NCI-H1417 (cell line): ENCODE results near the gene S100B.

ENCODE experiments used
- DNase-seq, 3 experiments: peaks; one replicate each; lab custom pipeline; 2025; lab: John Stamatoyannopoulos, UW

Gene S100B

GRCh38 chr21:46560568-46561444 lies 44.1 kb downstream of the S100B start:
- DNase-seq = no peak

- no peak for DNase-seq
These were observed 45.4 kb downstream of the S100B start for GRCh38 chr21:46559291-46559983.

DNA sequence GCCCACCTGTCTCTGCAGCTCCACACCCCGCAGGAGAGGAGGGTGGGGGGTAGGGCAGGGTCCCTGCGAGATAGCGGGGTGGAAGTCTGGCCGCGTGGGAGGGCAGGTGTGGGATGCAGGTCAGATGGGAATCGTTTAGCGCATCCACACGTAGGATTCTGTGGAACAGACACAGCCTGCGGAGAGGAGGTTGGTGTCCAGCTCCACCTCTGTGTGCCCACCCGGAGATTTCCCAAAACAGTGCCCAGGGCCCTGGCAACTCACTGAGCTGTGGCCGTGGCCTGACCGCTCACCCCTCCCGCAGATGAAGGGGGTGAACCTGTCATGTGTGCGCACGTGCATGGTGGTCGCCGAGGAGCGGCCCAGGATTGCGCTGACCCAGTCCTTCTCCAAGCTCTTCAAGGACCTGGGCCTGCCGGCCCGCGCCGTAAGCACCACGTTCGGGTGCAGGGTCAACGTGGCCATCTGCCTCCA lies 46.9 kb downstream of the S100B start:
- DNase-seq = no peak

DNA sequence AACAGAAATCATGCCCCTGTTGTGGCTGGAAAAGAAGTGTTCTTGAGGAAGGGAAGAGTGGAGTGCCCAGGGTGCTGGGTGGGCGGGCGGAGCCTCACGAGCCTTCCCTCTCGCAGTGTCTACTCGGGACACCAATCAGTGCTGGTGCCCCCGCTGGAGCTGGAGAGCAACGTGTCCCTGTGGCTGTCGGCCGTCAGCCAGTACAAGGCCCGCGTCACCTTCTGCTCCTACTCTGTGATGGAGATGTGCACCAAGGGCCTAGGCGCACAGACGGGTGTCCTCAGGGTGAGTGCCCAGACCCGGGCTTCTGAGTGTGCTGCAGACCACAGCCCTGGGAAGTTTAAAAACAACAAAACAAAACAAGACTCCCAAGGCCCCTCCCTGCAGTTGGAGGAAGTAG lies 47.4 kb downstream of the S100B start:
- DNase-seq = no peak

DNA sequence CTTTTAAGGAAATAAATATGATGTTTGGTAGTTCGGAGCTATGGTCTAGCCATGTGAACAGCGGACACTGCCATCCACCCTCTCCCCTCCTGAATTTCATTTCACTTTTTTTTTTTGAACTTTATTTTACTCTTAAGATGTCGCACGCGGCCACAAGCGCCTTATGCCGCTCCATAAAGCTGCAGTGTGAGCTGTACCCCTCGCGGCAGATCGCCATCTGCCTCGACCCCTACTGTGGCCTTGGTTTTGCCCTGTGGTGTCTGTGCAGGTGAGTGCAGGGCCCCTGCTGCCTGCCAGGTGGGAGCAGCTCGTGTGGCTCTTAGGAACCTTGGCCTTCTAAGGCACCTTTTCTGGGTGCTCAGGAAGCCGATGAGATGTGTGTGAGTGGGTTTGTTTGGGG lies 48.1 kb downstream of the S100B start:
- DNase-seq = no peak

- DNase-seq = no peak
These were observed 49.2 kb downstream of the S100B start for GRCh38 chr21:46555678-46556077.

GRCh38 chr21:46555225-46555617 lies 49.7 kb downstream of the S100B start:
- DNase-seq = no peak

GRCh38 chr21:46554431-46555224 lies 50.3 kb downstream of the S100B start:
- DNase-seq = no peak

DNA sequence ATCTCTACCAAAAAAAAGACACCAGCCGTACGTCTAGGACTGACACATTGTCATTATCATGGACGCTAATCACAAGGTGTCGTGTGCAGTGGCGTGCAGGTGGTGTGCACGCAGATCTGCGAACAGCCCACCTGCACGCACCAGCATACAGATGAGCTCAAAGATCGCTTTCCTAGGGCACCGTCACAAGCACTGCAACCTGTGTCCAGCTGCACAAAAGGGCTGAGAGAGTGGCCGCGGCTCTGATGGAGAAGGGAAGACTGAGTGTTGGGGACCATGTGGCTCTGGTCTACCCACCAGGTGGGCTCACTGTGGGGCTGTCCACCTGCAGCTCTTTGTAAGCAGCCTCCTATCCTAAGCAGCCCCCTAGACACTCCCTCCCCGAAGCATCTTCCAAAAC lies 50.9 kb downstream of the S100B start:
- no peak for DNase-seq

- DNase-seq = no peak
These were observed 52.0 kb downstream of the S100B start for GRCh38 chr21:46552865-46553379.

DNA sequence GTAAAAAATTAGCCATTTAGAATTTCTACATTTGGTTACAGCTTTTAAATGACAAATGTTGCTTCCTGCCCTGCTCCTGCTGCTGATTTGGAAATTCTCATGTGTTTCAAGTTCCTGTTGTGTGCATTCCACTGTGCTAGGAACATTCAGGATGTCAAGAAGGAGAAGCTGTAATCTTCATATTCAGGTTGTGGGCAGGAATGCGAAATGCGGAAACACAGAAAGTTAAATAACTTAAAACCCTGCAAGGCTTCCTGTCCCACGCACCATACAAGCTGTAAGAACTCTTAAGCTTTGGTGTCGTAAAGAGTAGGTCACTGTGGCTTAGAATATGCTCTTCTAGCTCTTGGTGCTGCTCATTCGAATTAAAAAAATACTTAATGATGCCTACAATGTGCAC lies 52.6 kb downstream of the S100B start:
- no peak for DNase-seq

GRCh38 chr21:46551636-46552241 lies 53.1 kb downstream of the S100B start:
- no peak for DNase-seq

DNA sequence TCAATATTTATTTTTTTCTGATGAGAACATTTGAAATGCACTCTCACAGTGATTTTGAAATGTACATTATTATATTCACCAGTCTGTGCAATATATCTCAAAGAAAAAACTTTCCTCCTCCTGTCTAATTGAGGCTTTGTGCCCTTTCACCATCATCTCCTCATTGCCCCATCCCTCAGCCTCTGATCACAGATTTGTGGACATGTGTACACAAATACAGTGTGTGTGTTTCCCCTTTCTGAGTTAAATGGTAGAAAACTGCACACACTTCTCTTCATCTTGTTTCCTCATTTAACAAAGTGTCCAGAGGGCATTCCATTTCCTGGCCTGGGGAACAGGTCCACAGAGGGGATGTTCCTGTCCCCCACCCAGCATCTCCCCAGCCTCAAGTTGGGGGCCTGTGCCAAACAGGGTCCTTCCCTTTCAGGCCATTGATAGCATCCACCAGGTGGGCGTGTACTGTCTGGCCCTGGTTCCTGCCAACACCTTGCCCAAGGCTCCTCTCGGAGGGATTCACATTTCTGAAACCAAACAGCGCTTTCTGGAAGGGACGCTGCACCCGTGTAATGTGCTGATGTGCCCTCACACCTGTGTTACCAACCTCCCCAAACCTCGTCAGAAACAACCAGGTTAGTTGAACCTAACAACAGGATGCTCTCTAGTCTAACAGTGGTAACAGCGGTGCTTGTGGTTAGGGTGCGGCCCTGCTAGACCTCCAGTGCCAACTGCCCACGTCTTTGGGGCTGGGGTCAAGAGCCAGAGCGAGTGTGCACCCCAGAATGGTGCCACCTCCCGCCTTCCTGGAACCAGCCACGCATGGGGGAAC lies 54.6 kb downstream of the S100B start:
- no peak for DNase-seq

DNA sequence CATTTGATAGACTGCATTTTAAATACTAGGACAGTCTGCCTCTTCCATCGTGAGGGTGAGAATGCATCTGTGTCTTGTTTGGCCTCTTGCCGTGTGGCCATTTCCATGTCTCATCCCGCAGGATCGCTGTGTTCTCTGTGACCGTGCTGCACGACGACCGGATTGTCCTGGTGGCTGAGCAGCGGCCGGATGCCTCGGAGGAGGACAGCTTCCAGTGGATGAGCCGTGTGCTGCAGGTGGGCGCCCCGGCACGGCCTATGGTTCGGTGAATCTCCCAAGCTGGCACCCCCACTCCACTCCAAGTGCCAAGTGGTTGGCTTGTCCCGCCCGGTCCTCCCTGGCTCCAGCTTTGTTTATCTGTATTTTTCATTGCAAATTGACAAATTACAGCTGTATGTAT lies 55.2 kb downstream of the S100B start:
- DNase-seq = no peak
